ENCODE results near the gene PDE4D.

PDE4D gene

GRCh38 chr5:59251627-59252026 is 641.9 kb downstream of the PDE4D start:
- no peak for DNase-seq (ENCODE audit: low spot score)

- no peak for DNase-seq (ENCODE audit: low spot score)
Measured at GRCh38 chr5:59249726-59250125, 643.8 kb downstream of the PDE4D start.

GRCh38 chr5:59249160-59249559 is 644.4 kb downstream of the PDE4D start:
- no peak for DNase-seq (ENCODE audit: low spot score)

- DNase-seq (ENCODE audit: low spot score): no peak
Measured at GRCh38 chr5:59246882-59247281, 646.6 kb downstream of the PDE4D start.

- no peak for DNase-seq (ENCODE audit: low spot score)
Measured at GRCh38 chr5:59246145-59246869, 647.2 kb downstream of the PDE4D start.

GRCh38 chr5:59245198-59245597 is 648.3 kb downstream of the PDE4D start:
- DNase-seq (ENCODE audit: low spot score): no peak

GRCh38 chr5:59241552-59241951 is 652.0 kb downstream of the PDE4D start:
- DNase-seq (ENCODE audit: low spot score): no peak

- DNase-seq (ENCODE audit: low spot score): no peak
Measured at GRCh38 chr5:59241119-59241518, 652.4 kb downstream of the PDE4D start.

GRCh38 chr5:59238126-59238902 is 655.2 kb downstream of the PDE4D start:
- DNase-seq (ENCODE audit: low spot score): no peak

GRCh38 chr5:59236986-59237385 is 656.5 kb downstream of the PDE4D start:
- DNase-seq (ENCODE audit: low spot score): no peak

GRCh38 chr5:59236448-59236847 is 657.1 kb downstream of the PDE4D start:
- DNase-seq (ENCODE audit: low spot score): no peak

GRCh38 chr5:59234236-59234635 is 659.3 kb downstream of the PDE4D start:
- no peak for DNase-seq (ENCODE audit: low spot score)

GRCh38 chr5:59231221-59231931 is 662.1 kb downstream of the PDE4D start:
- no peak for DNase-seq (ENCODE audit: low spot score)

- no peak for DNase-seq (ENCODE audit: low spot score)
Measured at GRCh38 chr5:59222687-59223511, 670.6 kb downstream of the PDE4D start.

GRCh38 chr5:59221769-59222168 is 671.8 kb downstream of the PDE4D start:
- no peak for DNase-seq (ENCODE audit: low spot score)

GRCh38 chr5:59218424-59219045 is 675.0 kb downstream of the PDE4D start:
- DNase-seq (ENCODE audit: low spot score): no peak

- no peak for DNase-seq (ENCODE audit: low spot score)
Measured at GRCh38 chr5:59216841-59217240, 676.7 kb downstream of the PDE4D start.

GRCh38 chr5:59212596-59212995 is 680.9 kb downstream of the PDE4D start:
- DNase-seq (ENCODE audit: low spot score): no peak

- DNase-seq (ENCODE audit: low spot score): no peak
Measured at GRCh38 chr5:59209758-59210359, 683.7 kb downstream of the PDE4D start.

- DNase-seq (ENCODE audit: low spot score): no peak
Measured at GRCh38 chr5:59208474-59208873, 685.1 kb downstream of the PDE4D start.

- no peak for DNase-seq (ENCODE audit: low spot score)
Measured at GRCh38 chr5:59207401-59207800, 686.1 kb downstream of the PDE4D start.
